H1 (cell line): Measurements from ENCODE around the gene ACAP1.

ENCODE experiments used
- ATF3 ChIP-seq: IDR thresholded peaks from 2 replicates; pipeline ENCODE4 v1.6.1; 2011; ENCODE audit warnings: low read depth, mild to moderate bottlenecking, low read length; ENCODE audit not compliant: insufficient read depth
- CBX5 ChIP-seq: fragments of 300-800, 300-1000 bp; sonication (generic); IDR thresholded peaks from 2 replicates; pipeline ENCODE4 v1.7.1; 2016; ENCODE audit warnings: antibody characterized with exemption, low read length, low read depth
- CTCF ChIP-seq, 3 experiments: IDR thresholded peaks; 1 replicate in 2 of 3; 2 replicates in 1 of 3; pipeline versions ENCODE4 v1.5.1 to v1.6.1; 2011; ENCODE audit warnings: low read length in 3 of 3, mild to moderate bottlenecking in 3 of 3, inconsistent platforms in 2 of 3, low read depth in 1 of 3, moderate library complexity in 1 of 3; ENCODE audit not compliant: insufficient read depth in 1 of 3; ENCODE audit errors: control extremely low read depth in 1 of 3
- EGR1 ChIP-seq: IDR thresholded peaks from 2 replicates; pipeline ENCODE4 v1.6.1; 2011; ENCODE audit warnings: low read depth, low read length, borderline replicate concordance
- EP300 ChIP-seq, 2 experiments: IDR thresholded peaks; 1 replicate in 1 of 2; 2 replicates in 1 of 2; pipeline ENCODE4 v1.6.1; 2011 to 2012; ENCODE audit warnings: low read depth in 2 of 2, low read length in 2 of 2, mild to moderate bottlenecking in 2 of 2, borderline replicate concordance in 1 of 2, inconsistent platforms in 1 of 2, moderate library complexity in 1 of 2
- MAX ChIP-seq: IDR thresholded peaks from 2 replicates; pipeline ENCODE4 v1.6.1; 2012; ENCODE audit warnings: inconsistent platforms
- NRF1 ChIP-seq: IDR thresholded peaks from 2 replicates; pipeline ENCODE4 v1.6.1; 2011; ENCODE audit warnings: mild to moderate bottlenecking, low read depth, low read length, improper control_type of control experiment
- POLR2A ChIP-seq, 2 experiments: IDR thresholded peaks; 1 replicate in 1 of 2; 2 replicates in 1 of 2; pipeline ENCODE4 v1.6.1; 2011; ENCODE audit warnings: low read depth in 2 of 2, low read length in 2 of 2, mild to moderate bottlenecking in 2 of 2; ENCODE audit errors: control extremely low read depth in 1 of 2
- USF2 ChIP-seq: IDR thresholded peaks from 2 replicates; pipeline ENCODE4 v1.6.1; 2011; ENCODE audit warnings: low read length, improper control_type of control experiment
- ZNF274 ChIP-seq: IDR thresholded peaks from 2 replicates; pipeline ENCODE4 v1.7.0; 2012; ENCODE audit warnings: low read length, borderline replicate concordance; ENCODE audit errors: extremely low read depth

GRCh38 chr17:7389924-7390910 is 53.9 kb downstream of the ACAP1 start:
- TF ChIP-seq NRF1 (no peak), CTCF (IDR thresholded peaks at IDR 0.05; ENCODE audit: control extremely low read depth in 1 of 3, insufficient read depth in 1 of 3, low read depth in 1 of 3, low read length in 3 of 3) (no peak), POLR2A (IDR thresholded peaks at IDR 0.05; ENCODE audit: control extremely low read depth in 1 of 2, low read depth in 2 of 2, low read length in 2 of 2) (no peak), MAX (no peak), EP300 (IDR thresholded peaks at IDR 0.05; ENCODE audit: borderline replicate concordance in 1 of 2, low read depth in 2 of 2, low read length in 2 of 2) (no peak), CBX5 (no peak), USF2 (no peak), EGR1 (no peak), ZNF274 (no peak), ATF3 (no peak)
